ENCODE results near the gene NAPB. TPM values are rescaled to one million over a fixed set of nuclear protein-coding genes. Genes with fewer than 3 reads are reported as not detected.

Gene NAPB
- total RNA-seq (2022; extraction: Qiagen RNA extraction): 3.2 to 3.9 TPM (median 3.7 TPM) in 5 replicates

DNA sequence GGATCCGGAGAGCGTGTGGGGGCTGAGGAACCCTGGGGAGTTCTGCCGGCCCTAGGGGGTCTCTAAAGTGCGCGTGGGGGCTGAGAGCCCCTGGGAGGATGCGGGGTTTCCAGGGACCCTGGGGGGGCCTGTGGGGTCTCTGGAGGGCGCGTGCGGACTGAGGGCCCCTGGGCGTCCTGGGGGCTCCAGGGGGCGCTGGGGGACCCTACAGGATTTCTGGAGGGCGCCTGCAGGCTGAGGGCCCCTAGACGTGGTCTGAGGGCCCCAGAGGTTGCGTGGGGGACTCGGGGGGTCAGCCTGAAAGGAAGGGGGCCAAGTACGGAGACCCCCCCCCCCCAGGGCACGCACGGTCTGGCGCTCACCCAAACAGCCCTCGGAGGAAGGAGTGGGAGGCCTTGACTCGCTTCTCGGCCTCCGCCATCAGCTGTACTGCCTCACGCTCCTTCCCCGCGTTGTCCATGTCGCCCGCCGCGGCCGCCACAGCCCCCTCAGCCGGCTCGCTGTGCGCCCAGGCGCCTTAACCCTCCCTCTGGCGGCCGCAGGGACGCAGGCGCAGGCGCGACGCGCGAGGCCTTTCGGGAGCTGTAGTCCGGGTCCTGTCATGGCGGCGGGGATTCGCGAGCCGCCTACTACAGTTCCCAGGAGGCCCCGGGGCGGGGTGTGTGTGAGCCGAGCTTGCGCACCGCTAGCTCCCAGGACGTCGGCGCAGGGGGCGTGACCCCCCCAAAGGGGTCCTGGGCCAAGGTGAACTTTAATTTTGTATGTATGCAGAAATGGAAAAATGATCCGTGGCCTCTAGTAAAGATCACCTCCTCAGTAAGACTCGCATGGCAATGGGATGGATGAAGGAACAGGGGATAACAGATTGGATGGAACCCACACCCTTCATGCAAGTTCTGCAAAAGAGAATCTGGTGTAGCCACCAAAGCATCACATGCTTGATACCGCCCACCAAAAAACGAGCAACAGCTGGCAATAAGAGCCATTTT lies at the start of gene NAPB:
Gene NAPB (minus strand): TSS at position 546 of the 989 bp plus-strand sequence. CDS start 86 bp downstream, at position 460.

DNA sequence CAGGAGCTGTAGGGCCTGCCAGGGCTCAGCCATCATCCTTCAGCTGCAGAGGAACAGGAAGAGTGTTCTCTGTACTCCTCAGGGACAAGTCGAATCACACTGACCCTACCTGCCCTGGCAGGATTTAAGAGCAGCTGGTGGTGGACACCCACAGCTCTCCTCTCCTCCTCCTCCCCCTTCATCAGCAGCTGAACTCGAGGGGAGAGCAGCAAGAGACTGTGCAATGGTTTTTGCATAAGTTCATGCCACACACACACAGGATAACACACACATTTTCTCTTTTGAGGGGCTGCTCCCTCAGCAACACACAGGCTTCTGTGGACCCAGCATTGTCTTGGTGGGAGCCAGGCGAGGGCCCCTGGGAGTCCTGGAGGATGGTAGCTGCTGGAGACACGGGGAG lies 31.5 kb upstream of the NAPB start, which contains the start of gene CST11:
Gene CST11 (minus strand): TSS at position 101 of the 400 bp plus-strand sequence. CDS start 65 bp downstream, at position 36.

DNA sequence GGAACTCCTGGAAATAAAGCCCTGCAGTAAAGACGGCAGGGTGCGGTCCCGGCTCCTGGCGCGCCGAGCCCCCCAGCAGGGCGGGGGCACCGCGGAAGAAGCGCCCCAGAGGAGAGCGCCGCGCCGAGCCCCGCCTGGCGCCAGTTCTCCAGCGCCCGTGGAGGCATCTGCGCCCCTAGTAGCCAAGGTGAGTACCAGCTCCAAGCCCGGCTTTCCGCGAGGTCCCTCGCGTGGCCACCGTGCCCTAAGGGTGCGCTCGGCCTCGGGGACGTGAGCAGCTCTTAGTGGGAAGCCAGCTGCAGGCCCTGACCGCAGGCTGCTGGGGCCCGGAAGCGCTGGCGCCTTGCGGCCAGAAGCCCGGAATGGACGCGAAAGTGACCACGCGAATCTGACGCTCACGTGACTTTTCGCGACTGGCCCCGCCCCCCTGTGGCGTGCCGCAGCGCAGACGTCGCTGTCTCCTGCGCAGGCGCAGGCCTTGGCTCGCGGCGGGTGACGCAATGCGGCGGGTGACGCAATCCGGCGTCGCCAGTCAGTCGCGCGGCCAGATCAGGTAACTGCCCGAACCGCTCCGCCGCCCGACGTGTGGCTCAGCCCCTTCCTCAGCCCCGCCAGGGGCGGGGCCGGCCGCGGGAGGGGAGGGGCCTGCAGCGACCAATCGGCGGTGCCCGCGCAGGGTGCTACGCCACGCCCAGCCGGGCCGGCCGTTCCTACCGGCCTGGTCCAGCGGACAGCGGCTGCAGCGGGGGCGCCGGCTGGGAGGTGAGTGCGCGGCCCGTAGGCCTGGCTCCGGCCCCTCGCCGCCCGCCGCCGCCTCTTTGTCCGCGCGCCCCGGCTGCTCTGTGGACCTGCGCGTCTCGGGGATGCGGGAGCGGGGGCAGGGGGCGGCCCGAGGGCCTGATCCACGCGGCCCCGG lies 59.6 kb downstream of the NAPB start, which contains the start of gene GZF1:
Gene GZF1 (plus strand): TSS at position 707 of the 916 bp plus-strand sequence. CDS start 2,202 bp downstream, outside the sequence.

DNA sequence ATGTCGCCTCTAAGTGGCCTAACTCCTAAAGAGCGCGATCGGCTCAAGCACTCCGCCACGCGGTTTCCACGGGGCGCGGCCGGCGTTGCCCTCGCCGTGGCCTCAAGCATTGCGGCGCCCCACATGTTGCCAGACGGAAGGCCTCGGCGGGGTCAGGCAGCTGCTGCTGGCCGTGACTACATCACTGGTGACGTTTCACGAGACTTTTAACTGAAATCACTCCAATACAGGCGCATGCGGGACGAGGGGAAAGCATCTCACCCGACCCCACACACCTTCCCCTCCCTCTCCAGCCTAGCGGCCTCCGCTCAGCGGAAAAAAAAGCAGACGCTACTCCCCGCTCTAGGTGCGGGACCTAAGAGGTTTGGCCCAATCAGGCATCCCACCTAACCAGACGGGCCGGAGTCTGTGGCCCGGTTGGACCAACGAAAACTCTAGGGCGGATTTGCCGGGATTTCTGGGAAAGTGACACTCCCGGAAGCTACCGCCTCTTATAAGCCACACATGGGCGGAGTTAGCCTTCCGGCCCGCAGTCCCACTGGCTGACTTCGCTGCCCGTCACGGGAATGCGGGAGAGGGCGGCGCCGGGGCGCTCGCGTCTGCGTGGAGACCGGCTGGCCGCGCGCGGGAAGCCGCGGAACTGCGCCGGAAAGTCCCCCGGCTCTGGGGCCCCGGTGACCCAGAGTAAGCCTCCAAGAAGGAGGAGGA lies 70.9 kb downstream of the NAPB start, which contains the start of gene NXT1:
Gene NXT1 (plus strand): TSS at position 596 of the 708 bp plus-strand sequence. CDS start 3,251 bp downstream, outside the sequence.

Other genes with a start within 250 kb of the NAPB start
- 58.6 to 76.9 TPM (median 69.9 TPM) in 5 replicates for gene NXT1, start 70.7 kb downstream of the NAPB start, total RNA-seq (2022; extraction: Qiagen RNA extraction)
- 9.2 to 11.8 TPM (median 9.6 TPM) in 5 replicates for gene GZF1, start 59.3 kb downstream of the NAPB start, total RNA-seq (2022; extraction: Qiagen RNA extraction)
- gene CSTL1, start 18.2 kb upstream of the NAPB start, total RNA-seq (2022; extraction: Qiagen RNA extraction): not detected in 5 replicates
- gene CST11, start 31.4 kb upstream of the NAPB start, total RNA-seq (2022; extraction: Qiagen RNA extraction): not detected in 5 replicates
- not detected in 5 replicates for gene CST8, start 69.6 kb upstream of the NAPB start, total RNA-seq (2022; extraction: Qiagen RNA extraction)
- gene CST9L, start 147.0 kb upstream of the NAPB start, total RNA-seq (2022; extraction: Qiagen RNA extraction): not detected in 5 replicates
- gene CST9, start 184.4 kb upstream of the NAPB start, total RNA-seq (2022; extraction: Qiagen RNA extraction): not detected in 5 replicates
- gene CST3, start 216.5 kb upstream of the NAPB start, total RNA-seq (2022; extraction: Qiagen RNA extraction): 224 to 428 TPM (median 398 TPM) in 5 replicates

All from A549 treated with CORT108297 at 1 μM for 4 hours (cell line).